Measurements from ENCODE around the gene KLRF2.

DNA sequence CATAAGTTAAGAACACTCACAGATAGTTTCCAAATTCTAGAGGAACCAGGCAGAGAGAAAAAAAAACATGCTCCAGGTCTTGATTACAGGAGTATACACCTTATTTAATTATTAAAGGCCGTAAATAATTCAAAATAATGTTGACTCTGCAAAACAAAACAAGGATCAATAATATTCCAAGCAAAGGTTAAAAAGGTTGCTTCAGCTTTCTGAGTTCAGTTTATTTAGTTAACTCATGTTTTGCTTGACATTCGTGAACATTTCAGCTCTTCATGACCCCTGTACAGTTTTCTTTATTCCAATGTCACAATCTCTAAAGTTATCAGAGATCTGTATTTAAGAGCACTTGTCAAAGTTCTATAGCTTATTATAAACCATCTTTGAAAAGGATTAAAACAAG is 19.6 kb downstream of the KLRF2 start:
- TF ChIP-seq, protein P1, sequence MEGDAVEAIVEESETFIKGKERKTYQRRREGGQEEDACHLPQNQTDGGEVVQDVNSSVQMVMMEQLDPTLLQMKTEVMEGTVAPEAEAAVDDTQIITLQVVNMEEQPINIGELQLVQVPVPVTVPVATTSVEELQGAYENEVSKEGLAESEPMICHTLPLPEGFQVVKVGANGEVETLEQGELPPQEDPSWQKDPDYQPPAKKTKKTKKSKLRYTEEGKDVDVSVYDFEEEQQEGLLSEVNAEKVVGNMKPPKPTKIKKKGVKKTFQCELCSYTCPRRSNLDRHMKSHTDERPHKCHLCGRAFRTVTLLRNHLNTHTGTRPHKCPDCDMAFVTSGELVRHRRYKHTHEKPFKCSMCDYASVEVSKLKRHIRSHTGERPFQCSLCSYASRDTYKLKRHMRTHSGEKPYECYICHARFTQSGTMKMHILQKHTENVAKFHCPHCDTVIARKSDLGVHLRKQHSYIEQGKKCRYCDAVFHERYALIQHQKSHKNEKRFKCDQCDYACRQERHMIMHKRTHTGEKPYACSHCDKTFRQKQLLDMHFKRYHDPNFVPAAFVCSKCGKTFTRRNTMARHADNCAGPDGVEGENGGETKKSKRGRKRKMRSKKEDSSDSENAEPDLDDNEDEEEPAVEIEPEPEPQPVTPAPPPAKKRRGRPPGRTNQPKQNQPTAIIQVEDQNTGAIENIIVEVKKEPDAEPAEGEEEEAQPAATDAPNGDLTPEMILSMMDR (conservative IDR thresholded peaks at IDR 0.05; ENCODE audit: low read length) = no peak
- no peak for TF ChIP-seq EZH2phosphoT487 (IDR thresholded peaks at IDR 0.05; ENCODE audit: borderline replicate concordance)
